Measurements from ENCODE around the gene MEGF6. TPM values are rescaled to one million over a fixed set of nuclear protein-coding genes. Genes with fewer than 3 reads are reported as not detected.

MEGF6 gene
- total RNA-seq, 2 experiments from 2014 or later = 2.0 to 2.5 TPM

DNA sequence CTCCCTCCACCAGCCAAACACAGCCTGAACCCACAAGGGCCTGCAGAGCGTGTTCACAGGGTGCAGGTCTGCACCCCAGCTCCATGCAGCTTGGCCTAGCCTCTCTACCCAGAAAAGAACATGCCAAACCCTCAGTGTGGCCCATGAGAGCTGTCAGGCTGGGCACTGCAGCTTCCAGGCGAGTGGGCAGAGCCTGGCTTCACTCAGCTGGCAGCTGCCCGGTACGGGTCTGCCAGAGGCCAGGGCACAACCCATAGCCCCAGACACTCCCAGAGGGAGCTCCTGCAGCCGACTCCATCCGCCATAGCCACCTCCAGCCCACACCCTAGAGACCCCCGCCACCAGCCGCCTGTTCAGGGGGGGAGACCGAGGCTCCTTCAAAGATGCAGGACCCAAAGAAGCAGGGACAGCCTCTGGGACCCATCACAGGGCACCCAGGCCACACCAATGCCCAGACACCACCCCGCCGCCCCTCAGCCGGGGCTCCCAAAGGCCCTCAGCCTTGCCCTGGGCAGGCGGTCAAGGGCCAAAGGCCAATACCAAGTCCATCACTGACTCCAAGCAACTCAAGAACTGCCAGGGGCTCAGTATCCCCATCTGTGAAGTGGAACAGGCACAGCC, 42.4 kb downstream of the MEGF6 start:
- intact Hi-C loops (cut with micrococcal nuclease) = no loop called here
- Mint-ChIP-seq H3K4me1 (ENCODE audit: low read depth) (no peaks in the 10 kb centered on the region), H3K4me3 (no peak overlapping the region), H3K27ac (no peak overlapping the region), H3K9me3 (no peaks in the 10 kb centered on the region), H3K36me3 (ENCODE audit: low read depth) (no peaks in the 10 kb centered on the region), H3K27me3 (no peaks in the 10 kb centered on the region)
- TF ChIP-seq, protein P1, sequence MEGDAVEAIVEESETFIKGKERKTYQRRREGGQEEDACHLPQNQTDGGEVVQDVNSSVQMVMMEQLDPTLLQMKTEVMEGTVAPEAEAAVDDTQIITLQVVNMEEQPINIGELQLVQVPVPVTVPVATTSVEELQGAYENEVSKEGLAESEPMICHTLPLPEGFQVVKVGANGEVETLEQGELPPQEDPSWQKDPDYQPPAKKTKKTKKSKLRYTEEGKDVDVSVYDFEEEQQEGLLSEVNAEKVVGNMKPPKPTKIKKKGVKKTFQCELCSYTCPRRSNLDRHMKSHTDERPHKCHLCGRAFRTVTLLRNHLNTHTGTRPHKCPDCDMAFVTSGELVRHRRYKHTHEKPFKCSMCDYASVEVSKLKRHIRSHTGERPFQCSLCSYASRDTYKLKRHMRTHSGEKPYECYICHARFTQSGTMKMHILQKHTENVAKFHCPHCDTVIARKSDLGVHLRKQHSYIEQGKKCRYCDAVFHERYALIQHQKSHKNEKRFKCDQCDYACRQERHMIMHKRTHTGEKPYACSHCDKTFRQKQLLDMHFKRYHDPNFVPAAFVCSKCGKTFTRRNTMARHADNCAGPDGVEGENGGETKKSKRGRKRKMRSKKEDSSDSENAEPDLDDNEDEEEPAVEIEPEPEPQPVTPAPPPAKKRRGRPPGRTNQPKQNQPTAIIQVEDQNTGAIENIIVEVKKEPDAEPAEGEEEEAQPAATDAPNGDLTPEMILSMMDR (IDR thresholded peaks at IDR 0.05) = no peak
- no peak for ATAC-seq
- no peak for DNase-seq
- POLR2A ChIA-PET = no interaction called here
- CTCF ChIA-PET = no interaction called here

DNA sequence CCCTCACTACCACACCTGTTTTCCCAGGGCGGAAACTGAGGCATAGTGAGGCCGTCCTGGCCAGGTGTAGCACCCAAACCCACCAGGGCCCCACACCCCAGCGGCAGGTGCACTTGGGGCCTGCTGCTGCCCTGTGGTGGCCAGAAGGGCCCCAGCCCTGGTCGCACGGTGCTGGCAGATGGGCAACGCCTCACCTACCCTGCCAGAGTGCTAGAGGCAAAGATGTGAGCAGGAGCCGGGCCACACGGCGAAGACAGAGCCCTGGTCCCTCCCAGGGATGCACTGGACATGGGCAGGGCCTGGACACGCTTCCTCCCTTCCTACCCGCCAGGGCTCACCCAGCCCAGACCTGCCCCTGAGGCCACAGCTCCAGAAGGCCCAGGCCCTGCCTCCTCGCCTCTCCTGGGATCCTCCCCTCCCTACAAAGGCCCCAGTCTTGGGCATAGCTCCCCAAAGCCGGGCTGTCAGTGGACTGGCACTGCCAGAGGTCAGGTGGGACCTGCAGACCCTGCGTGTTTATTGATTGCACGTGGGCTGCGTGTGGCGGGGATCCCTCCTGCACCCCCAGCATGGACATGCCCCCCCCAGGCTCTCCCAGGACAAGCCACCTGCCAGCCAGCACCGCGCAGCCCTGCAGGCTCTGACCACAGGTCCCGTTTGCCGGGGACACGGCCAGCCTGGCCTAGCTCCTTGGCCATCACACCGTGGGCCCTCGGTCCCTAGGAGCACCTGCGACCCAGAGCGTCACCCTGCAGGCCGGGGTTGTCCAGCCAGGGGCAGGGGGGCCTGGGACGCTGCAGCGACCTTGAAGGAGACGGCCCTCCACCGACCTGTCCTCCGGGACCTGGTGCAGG, 44.1 kb downstream of the MEGF6 start:
- POLR2A ChIA-PET = no interaction called here

DNA sequence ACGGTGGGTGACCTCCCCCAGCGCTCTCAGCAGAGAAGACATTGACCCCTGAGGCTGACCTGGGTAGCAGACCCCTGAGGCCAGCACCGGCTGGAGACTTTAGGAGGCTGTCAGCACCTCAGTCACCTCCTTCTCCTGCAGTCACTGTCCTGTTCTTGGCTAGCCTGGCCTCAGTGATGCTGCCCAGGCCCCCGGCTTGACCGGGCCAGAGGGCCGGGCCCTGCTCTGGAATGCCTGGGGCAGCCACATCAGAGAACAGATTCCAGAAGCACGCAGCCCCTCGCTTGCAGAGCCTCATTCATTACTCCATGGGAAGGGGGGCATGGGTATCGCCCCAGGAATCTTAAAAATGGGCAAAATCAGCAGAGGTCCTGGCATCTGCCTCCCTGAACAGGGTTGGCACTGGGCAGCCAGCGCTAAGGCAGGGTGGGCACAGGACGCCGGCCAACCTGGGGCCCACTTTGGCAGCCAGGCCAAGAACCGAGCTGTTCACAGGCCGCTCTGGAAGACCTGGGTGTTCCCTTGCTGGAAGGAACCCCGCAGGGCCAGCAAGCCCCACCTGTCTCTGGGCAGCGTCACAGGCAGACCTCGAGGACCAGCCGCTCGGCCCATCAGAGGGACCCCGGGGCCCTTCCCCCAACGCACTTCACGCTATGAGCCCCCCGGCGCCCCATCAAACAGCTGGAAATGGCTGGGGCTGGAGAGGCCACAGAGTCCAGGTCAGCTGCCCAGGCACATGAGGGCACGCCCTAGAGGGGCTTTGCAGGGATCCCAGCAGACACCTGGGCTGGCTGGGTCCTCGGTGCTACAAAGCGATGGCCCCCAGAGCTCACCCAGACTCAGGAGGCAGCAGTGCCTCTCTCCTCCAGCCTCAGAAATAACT, 45.1 kb downstream of the MEGF6 start:
- ChIA-PET CTCF (interaction anchor here (1.5 to 2.0 kb wide), 2 partner anchors 28 to 54 kb away, joined by 3 to 14 read pairs; no protein-coding TSS in a partner anchor), POLR2A (no interaction called here)
- TF ChIP-seq, protein P1 (IDR thresholded peaks at IDR 0.05) = no peak
- intact Hi-C loops (cut with micrococcal nuclease) = no loop called here
- no peak overlapping the region for H3K27ac Mint-ChIP-seq
- no peaks in the 10 kb centered on the region for H3K9me3 Mint-ChIP-seq
- H3K4me3 Mint-ChIP-seq = no peak overlapping the region
- no peak for DNase-seq
- H3K4me1 Mint-ChIP-seq (ENCODE audit: low read depth) = no peaks in the 10 kb centered on the region
- H3K27me3 Mint-ChIP-seq = no peaks in the 10 kb centered on the region
- no peak for ATAC-seq
- H3K36me3 Mint-ChIP-seq (ENCODE audit: low read depth) = no peaks in the 10 kb centered on the region

More for the DNA sequence above, 44.1 kb downstream of the MEGF6 start:
- Mint-ChIP-seq H3K9me3 (no peaks in the 10 kb centered on the region), H3K27ac (no peak overlapping the region), H3K36me3 (ENCODE audit: low read depth) (no peaks in the 10 kb centered on the region), H3K27me3 (no peaks in the 10 kb centered on the region), H3K4me1 (ENCODE audit: low read depth) (no peaks in the 10 kb centered on the region), H3K4me3 (no peak overlapping the region)
- ATAC-seq (no peak), DNase-seq (no peak)
- TF ChIP-seq, protein P1 (IDR thresholded peaks at IDR 0.05) = no peak
- CTCF ChIA-PET = interaction anchor here (2.0 kb wide), 1 partner anchor 53 kb away, joined by 14 read pairs; no protein-coding TSS in a partner anchor
- intact Hi-C loops (cut with micrococcal nuclease) = no loop called here

DNA sequence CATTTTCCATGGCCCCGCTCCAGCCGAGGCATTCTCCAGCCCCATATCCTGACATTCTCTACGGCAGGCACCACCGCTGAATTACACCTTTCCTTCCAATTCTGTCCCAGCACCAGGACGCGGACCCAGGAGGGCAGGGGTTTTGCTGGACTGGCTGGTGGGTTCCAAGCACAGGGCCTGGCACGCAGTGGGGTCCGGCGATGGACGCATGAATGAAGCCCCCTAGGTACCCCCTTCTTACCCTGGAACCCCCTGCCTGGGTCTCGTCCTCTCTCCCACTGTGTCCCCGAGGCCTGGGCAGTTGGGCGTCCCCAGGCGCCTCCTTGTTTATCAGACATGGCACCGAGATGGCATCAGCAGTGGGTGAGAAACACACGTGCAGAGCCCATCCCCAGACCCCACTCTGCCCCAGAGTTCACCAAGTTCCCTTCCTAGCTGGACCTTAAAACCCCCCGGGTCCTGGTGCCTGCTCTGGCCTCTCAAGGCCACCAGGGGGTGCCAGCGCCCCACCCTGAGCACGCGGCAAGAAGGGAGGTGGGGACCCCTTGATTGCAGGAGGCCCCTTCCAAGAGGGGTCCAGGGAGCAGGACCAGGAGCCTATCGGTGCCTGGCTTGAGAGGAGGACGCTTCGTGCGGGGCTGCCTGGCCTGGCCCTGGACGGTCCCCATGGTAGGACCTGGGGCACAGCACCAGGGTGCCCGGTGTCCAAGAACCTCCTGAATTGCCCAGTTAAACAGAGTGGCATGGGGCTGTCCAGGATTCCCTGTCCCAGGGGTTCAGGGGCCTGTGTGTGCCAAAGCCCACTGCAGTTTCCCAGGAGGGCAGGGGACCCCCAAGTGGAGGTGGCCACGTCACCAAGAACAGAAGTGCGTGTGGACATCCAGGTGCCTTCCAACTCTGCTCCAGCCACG, 46.1 kb downstream of the MEGF6 start:
- peak; percentile 53 for DNase-seq
- POLR2A ChIA-PET = no interaction called here
- no peaks in the 10 kb centered on the region for H3K4me1 Mint-ChIP-seq (ENCODE audit: low read depth)
- no peak overlapping the region for H3K27ac Mint-ChIP-seq
- CTCF ChIA-PET = interaction anchor here (0.6 to 2.7 kb wide), 15 partner anchors 9 to 159 kb away, joined by 3 to 40 read pairs (median 3); no protein-coding TSS in a partner anchor
- peak; percentile 82 for ATAC-seq
- TF ChIP-seq, protein P1 (IDR thresholded peaks at IDR 0.05) = peak; percentile 97
- no peak overlapping the region for H3K4me3 Mint-ChIP-seq
- intact Hi-C loops (cut with micrococcal nuclease) = loop anchor here (2.0 kb wide), 1 partner anchor 54 kb away; no protein-coding TSS in a partner anchor
- no peaks in the 10 kb centered on the region for H3K27me3 Mint-ChIP-seq
- no peaks in the 10 kb centered on the region for H3K9me3 Mint-ChIP-seq
- no peaks in the 10 kb centered on the region for H3K36me3 Mint-ChIP-seq (ENCODE audit: low read depth)

Data from activated CD8-positive, alpha-beta T cell treated with anti-CD3 and anti-CD28 coated beads for 36 hours (primary cell).